NT2/D1 (cell line): Measurements from ENCODE around the gene SH2D1B.

Source experiments
- SUZ12 ChIP-seq: IDR thresholded peaks from 2 replicates; pipeline ENCODE4 v1.6.1; 2011; ENCODE audit not compliant: insufficient read length, insufficient read depth; ENCODE audit errors: extremely low read depth
- YY1 ChIP-seq: IDR thresholded peaks from 2 replicates; pipeline ENCODE4 v1.6.1; 2011; ENCODE audit not compliant: insufficient read length, insufficient read depth
- ZNF274 ChIP-seq: IDR thresholded peaks from 2 replicates; pipeline ENCODE4 v1.6.1; 2011; ENCODE audit warnings: mild to moderate bottlenecking, low read depth, low read length

DNA sequence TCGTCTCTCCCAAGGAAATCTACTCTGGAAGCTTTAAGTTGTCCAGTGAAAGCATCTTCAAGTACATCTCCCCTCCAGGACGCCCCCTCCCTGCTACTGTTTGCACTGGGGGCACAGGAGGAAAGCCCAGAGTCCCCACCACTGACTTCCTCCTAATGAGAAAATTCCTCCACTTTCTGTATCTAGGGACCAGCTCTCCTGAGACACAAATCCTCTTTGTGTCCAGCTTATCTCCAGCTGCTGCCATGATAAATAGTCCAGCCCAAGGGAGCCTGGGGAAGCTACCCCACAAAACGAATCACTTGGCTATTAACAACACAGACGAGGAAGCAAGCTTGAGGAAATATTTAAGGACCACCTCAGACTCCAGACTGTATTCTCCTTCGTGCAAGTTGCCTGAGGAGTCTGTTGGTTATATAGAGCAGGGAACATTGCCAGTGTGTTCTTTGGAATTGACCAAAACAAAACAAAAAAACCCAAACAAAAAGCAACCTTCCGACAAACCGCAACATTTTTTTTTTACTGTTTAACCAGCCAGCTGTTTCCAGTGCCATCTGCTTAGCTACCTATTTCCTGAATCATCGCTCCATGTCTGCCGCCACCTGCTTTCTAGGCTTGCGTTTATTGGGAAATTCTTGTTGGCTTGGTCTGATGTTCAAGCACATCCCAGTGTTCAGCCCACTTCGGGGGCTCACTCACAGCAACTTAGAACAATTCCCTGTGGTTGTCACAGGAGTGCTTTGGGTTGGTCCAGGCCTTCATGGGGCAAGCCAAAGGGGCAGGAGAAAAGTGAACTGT is 22.7 kb downstream of the SH2D1B start:
- TF ChIP-seq YY1 (no peak), SUZ12 (no peak), ZNF274 (no peak)
